ENCODE data around the gene JAML. TPM values are rescaled to one million over a fixed set of nuclear protein-coding genes. Genes with fewer than 3 reads are reported as not detected.
A peak's percentile ranks its signal among the peaks of the same experiment; 100 is the strongest.
"Not testable (repeated sequence)": the region's sequence is repeated elsewhere in the genome, so short reads cannot be mapped to it uniquely, and the experiment has no call there.

Gene JAML
- total and polyA plus RNA-seq, 2 of the 13 experiments (the other 11 are each of a cell fraction or from before 2014, with no cell fraction given), result 2.0 to 3.3 TPM

GRCh38 chr11:118190942-118191506 lies 33.8 kb downstream of the JAML start:
- H3K36me3 ChIP-seq (replicated peaks in 1 of 2; ENCODE audit: control insufficient read depth in 1 of 2, insufficient read depth in 2 of 2, low read length in 2 of 2); H3K27ac ChIP-seq (ENCODE audit: extremely low read length, insufficient read depth, low read length); H3K9ac ChIP-seq (ENCODE audit: insufficient read depth, low read depth, low read length); H3K27me3 ChIP-seq (ENCODE audit: control insufficient read depth in 1 of 2, insufficient read depth in 2 of 2, low read length in 2 of 2); FAIRE-seq; H3K9me3 ChIP-seq (ENCODE audit: low read length); H4K20me1 ChIP-seq (ENCODE audit: insufficient read depth, low read length); BruUV-seq (replicated peaks); H3K4me2 ChIP-seq (ENCODE audit: low read depth, low read length); H3K79me2 ChIP-seq (ENCODE audit: insufficient read depth, low read length); POLR2A ChIA-PET; H3K4me3 ChIP-seq (replicated peaks in 1 of 3; ENCODE audit: insufficient read depth in 1 of 3, low read depth in 2 of 3, low read length in 3 of 3); intact Hi-C loops (cut with micrococcal nuclease; ENCODE audit: unreplicated experiment); ATAC-seq; CTCF ChIA-PET (ENCODE audit: low intra/inter-chr PET ratio, low total read pairs); H2AFZ ChIP-seq (ENCODE audit: low read length); DNase-seq (ENCODE audit: low spot score): not testable (repeated sequence)
- TF ChIP-seq HNF4A (CRISPR knock-in tag; IDR thresholded peaks at IDR 0.05) (peak; percentile 42), ZNF841 (CRISPR knock-in tag; IDR thresholded peaks at IDR 0.05; ENCODE audit: borderline replicate concordance) (peak; percentile 99), PPARG (CRISPR knock-in tag; conservative IDR thresholded peaks at IDR 0.05) (peak; percentile 54; the same call in 1 of the 2 replicates), RXRB (CRISPR knock-in tag; IDR thresholded peaks at IDR 0.05; ENCODE audit: borderline replicate concordance) (0 out of 2 replicates have a peak, but pooled peaks have one; percentile 36)
- WGBS (ENCODE audit: low lambda C conversion rate), result 42% methylated on average over 2 of the region's 2 CpGs
- peaks cover 58% of the 10 kb centered on the region for H3K4me1 ChIP-seq (ENCODE audit: insufficient read depth, low read length)
- in situ Hi-C loops (cut with HindIII; ENCODE audit: extremely low pct_ligation_motif_present, low pct_unique_long_range_greater_than_20kb), result loop anchor here (10.0 kb wide), 1 partner anchor 164 kb away; the partner anchor contains the start of gene UBE4A

- in situ Hi-C loops (cut with HindIII; ENCODE audit: extremely low pct_ligation_motif_present, low pct_unique_long_range_greater_than_20kb), result no loop called here
Measured at GRCh38 chr11:118186346-118187107, 38.3 kb downstream of the JAML start.

More at GRCh38 chr11:118186346-118187107, 38.3 kb downstream of the JAML start:
- Histone ChIP-seq H4K20me1 (ENCODE audit: insufficient read depth, low read length) (no peaks in the 10 kb centered on the region), H3K4me1 (ENCODE audit: insufficient read depth, low read length) (peaks cover 28% of the 10 kb centered on the region), H3K4me3 (replicated peaks in 1 of 3; ENCODE audit: insufficient read depth in 1 of 3, low read depth in 2 of 3, low read length in 3 of 3) (no peak overlapping the region), H3K9me3 (ENCODE audit: low read length) (no peaks in the 10 kb centered on the region; the same call in 1 of the 2 replicates), H3K9ac (ENCODE audit: insufficient read depth, low read depth, low read length) (no peak overlapping the region), H3K27ac (ENCODE audit: extremely low read length, insufficient read depth, low read length) (no peak overlapping the region), H3K4me2 (ENCODE audit: low read depth, low read length) (peak overlapping the region; percentile 32; the same call in 1 of the 2 replicates), H3K36me3 (replicated peaks in 1 of 2; ENCODE audit: control insufficient read depth in 1 of 2, insufficient read depth in 2 of 2, low read length in 2 of 2) (no peaks in the 10 kb centered on the region), H2AFZ (ENCODE audit: low read length) (no peak overlapping the region), H3K27me3 (ENCODE audit: control insufficient read depth in 1 of 2, insufficient read depth in 2 of 2, low read length in 2 of 2) (peaks cover 0 to 18% of the 10 kb centered on the region in 2 experiments; a peak in 1 of 5 replicates), H3K79me2 (ENCODE audit: insufficient read depth, low read length) (no peaks in the 10 kb centered on the region)
- FAIRE-seq (no peak), ATAC-seq (peak; percentile 36; the same call in 1 of the 3 replicates), DNase-seq (ENCODE audit: low spot score) (no peak)
- intact Hi-C loops (cut with micrococcal nuclease; ENCODE audit: unreplicated experiment), result no loop called here
- POLR2A ChIA-PET, result no interaction called here
- TF ChIP-seq NFYC (CRISPR knock-in tag; IDR thresholded peaks at IDR 0.05) (no peak), E2F2 (CRISPR knock-in tag; IDR thresholded peaks at IDR 0.05; ENCODE audit: borderline replicate concordance) (no peak), ZNF496 (CRISPR knock-in tag; IDR thresholded peaks at IDR 0.05; ENCODE audit: insufficient replicate concordance) (no peak), PHB2 (IDR thresholded peaks at IDR 0.05; ENCODE audit: partially characterized antibody) (no peak), MTA3 (CRISPR knock-in tag; IDR thresholded peaks at IDR 0.05) (no peak), JUND (CRISPR knock-in tag; IDR thresholded peaks at IDR 0.05) (no peak), KLF16 (CRISPR knock-in tag; IDR thresholded peaks at IDR 0.05) (no peak), TEAD2 (CRISPR knock-in tag; IDR thresholded peaks at IDR 0.05) (no peak)
- 6% methylated on average over 6 of the region's 6 CpGs for WGBS (ENCODE audit: low lambda C conversion rate)
- BruUV-seq (replicated peaks), result no TSS peak
- CTCF ChIA-PET (ENCODE audit: low intra/inter-chr PET ratio, low total read pairs), result no interaction called here
